Activated effector memory CD4-positive, alpha-beta T cell treated with anti-CD3 and anti-CD28 coated beads, Interleukin-2, amount 50 U/mL, for 16 hours (primary cell): ENCODE data around the gene SUSD1.
"Not testable (repeated sequence)": the region's sequence is repeated elsewhere in the genome, so short reads cannot be mapped to it uniquely, and the experiment has no call there.

Source experiments
- DNase-seq: peaks from one replicate; pipeline ENCODE4 v3.0.0-alpha.2; 2020

Gene SUSD1

DNA sequence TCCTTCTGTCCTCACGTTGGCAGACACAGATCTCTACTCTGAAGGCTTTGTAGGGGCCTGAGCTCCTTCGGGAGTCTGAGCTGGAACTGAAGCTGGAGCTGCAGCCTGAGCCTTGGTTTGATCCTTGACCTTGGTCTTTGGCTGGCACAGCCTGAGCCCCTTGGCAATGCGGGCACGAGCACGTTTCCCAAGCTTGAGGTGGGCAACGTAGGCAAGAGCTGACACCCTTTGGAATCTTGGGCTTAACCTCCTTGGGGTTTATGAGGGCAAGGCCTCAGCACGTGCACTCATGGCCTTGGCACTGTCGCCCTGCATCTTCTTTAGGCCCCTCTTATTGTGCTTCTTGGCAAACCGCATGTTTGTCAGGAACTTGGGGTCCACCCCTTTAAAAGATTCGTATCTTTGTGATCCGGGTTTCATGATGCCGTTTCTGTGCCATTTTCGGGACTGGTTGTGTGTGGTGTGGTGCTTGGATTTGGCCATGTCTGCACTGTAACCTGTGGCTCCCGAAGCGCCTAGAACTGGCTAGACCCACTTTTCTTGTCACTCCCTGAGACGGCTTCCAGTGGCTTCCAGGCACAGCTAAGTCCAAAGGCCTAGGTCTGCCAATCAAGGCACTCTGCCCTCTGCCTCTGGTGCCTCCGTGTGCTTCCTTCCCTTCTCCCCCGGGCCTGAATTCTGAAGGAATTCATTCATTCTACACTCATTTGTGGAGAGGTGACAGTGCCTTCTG lies 1.4 kb downstream of the SUSD1 start:
- no peak for DNase-seq

DNA sequence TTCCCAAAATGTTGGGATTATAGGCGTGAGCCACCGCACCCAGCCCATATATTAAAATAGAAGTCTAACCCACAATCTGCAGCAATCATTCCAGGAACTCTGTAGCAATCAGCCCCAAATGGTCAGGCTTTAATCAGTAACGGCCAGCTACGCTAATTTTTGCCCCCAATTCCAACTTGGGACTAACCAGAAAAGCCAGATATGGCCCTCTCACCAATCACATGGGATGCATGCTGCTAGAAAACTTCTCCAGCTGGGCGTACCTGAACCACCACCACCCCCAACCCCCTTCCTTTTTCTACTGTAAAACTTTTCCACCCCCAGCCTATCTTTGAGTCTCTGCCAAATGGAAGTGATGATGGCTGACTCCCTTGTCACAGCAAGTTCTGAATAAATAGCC lies 4.1 kb downstream of the SUSD1 start:
- no peak for DNase-seq

DNA sequence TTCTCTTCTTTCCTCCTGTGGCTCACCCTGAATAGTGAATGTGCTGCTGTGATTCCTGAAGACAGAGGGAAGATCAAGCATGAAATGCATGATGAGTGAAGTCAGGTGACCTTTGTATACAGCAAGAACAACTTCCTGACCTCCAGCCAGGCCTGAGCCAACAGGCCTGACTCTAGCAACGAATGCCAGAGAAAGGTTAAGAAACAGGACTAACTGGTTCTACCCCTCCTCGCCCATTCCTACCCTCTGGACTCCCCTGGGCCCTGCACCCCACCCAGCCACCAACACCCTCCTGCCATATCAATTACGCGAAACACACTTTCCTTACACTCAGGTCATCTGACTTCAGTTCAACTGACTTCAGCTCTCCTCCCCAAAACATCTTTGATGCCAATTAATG lies 4.9 kb downstream of the SUSD1 start:
- no peak for DNase-seq

DNA sequence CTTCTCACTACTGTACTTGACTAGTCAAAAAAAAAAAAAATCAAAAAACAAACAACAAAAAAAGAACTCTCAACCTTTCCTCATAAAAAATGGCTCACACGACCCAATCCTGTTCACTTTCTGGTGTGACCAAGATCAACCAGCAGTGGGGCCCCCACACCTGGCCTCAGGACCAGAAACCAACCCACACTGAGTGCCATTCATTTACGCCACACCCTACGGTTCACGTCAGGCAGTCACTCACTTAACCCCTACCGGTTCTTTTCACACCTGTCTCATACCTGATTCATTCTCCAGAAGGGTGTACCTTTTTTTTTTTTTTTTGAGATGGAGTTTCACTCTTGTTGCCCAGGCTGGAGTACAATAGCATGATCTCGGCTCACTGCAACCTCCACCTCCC lies 5.7 kb downstream of the SUSD1 start:
- DNase-seq = no peak

DNA sequence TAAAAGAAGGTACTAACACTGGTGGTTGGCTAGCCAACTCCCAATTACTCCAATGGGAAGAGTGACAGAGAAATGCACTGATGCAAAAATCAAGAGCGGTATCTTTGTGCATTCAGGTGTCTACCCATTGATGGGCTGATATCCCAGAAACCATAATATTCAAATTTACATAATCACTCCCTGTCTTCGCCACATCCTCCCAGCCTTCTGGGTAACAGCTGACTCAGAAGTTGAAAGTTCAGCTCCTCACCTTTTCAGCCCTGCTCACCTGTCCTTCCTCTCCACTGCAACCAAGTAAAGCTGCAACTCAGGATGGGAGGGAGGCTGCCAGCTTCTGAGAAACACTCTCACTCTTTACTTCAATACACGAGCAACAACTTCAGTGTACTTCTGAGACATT lies 6.9 kb downstream of the SUSD1 start:
- no peak for DNase-seq

DNA sequence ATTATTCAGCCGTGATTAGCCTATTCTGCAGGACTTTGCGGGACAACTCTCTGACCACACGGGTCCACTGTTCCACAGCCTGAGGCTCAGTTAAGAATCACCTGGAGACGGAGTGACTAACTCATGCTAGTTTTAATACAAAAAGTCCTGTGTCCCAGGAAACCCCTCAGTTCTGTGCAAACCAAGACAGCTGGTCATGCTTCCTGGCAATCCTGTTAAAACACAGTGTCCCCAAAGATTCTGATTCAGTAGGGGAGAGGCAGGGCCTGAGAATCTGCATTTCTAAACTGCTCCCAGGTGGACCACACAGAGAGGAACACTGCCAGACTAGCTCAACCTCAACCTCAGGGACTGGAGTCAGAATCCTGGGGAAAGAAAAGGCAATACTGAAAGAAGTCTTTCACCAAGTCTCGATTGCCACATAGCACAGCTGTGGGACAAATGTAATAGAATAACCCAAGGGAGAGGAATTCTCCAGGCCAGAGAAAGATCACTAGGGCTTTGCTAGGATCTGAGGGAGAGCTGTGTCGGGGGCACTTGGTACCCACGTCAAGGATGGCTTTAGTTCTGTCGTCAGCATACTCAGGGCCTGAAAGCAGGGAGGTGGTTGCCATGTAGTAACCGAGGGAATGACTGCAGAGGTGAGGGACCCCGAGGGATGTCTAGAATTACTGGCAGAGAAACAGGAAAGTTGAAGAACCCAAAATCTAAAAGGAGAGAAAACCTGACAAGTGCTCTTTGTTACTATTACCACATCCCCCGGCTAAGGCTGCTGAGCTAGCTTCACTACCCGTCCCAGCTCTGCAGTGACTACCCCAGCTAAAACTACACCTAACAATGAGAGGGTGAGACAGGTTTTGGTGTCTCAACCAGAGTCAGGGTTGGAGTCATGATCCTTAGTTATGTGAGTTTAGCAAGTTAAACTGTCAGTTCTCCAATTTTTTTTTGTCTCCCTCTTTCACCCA lies 8.6 kb downstream of the SUSD1 start:
- DNase-seq = no peak

DNA sequence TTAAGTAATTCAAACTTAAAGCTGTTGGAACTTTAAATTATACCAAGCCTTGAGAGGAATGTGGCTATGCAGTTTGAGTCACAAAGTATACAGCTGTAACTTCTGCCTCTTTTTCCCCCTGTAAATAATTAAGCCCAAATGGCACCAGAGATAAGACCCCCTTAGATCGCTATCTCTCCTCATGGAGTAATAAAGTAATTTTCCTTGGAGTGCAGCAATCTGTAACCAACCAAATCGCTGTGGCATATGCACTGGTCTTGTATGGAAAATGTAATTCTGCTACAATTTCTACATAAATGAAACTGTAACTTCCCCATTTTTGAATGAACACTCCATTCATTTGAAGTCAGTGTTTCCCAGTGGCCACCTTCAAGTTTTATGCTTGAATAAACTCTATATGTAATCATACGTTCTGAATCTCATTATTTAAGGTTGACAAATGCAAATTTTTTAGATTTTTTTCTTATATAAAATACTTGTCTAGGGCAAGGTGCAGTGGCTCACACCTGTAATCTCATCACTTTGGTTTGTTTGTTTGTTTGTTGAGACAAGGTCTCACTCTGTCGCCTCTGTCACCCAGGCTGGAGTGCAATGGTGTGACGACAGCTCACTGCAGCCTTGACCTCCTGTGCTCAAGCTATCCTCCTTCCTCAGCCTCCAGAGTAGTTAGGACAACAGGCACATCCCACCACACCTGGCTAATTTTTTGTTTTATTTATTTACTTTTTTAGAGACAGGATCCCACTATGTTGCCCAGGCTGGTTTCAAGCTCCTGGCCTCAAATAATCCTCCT lies 12.3 kb downstream of the SUSD1 start:
- DNase-seq = no peak

DNA sequence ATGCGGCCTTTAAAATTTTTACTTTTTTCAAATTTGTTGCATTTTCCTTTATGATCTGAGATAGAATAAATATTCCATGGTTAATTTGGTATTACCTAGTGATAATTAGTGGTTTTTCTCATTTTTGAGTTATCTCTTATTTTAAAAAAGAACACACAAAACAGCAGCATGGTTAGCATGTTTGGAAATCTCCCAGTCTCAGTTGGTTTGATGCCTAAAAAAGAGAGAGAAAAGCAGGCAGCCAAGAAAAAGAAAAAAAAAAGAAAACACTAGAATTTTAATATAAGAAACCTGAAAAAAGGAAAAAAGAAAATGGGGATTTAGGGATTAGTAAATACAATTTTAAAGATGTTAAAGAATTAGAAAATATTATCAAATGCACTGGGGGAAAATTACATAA lies 15.3 kb downstream of the SUSD1 start:
- DNase-seq = no peak

DNA sequence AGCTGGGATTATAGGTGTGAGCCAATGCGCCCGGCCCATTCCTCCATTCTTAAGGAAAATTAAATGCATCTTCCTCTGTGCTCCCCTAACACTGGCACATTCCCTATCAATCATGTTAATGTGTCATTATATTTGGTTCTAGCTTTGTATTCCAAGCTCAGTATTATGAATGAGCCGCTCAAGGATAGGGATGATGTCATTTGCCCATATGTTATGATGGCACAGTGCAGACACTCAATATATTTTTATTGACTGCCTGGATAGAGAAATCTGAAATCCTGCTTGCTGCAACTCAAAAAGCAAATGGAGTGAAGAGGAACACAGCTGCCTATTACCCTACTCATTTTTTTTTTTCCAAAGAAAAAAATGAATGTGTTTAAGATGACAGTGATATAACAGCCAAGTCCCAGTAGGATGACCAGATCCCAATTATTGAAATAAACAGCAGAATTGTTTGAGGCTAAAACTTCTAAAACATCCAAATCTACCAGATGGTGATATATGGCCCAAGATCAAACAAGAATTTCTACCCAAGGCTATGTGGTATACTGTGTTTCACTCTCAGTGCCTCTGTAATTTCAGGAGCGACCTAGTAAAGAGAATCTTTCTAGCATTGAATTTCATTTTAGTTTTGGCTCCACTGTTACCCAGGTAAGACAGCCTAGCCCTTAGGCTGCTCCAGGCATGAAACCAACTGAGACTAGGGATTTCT lies 16.3 kb downstream of the SUSD1 start:
- DNase-seq = no peak

DNA sequence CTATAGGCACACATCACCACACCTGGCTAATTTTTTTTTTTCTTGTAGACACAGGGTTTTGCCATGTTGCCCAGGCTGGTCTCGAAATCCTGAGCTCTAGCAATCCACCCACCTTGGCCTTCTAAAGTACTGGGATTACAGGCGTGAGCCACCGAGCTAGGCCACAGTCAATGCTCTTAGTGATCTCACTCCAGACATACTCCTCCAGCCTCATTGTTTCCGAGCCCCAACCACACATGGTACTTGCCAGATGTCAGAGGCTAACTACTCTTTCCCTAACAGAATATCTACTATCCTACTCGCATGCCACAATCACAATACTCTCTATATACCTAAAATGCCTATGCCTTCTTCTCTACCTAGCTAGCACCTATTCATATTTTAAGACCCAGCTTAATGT lies 17.1 kb downstream of the SUSD1 start:
- no peak for DNase-seq

DNA sequence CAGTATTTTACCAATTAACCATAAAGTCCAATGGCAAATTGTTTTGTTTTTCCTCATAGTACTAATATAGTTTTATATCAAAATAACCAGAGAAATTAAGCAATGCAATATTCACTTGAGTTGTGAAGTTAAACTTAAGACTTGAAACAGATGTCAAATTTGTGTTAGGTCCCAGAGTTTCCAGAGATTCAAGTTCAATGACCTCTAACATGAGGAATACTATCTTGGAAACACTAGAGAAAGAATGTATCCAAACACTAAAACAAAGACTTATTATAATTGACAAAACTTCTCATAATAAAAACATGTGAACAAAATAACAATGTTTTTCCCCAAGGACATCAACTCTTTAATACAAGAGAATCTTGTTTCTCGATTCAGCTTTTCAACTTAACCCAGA lies 18.0 kb downstream of the SUSD1 start:
- no peak for DNase-seq

DNA sequence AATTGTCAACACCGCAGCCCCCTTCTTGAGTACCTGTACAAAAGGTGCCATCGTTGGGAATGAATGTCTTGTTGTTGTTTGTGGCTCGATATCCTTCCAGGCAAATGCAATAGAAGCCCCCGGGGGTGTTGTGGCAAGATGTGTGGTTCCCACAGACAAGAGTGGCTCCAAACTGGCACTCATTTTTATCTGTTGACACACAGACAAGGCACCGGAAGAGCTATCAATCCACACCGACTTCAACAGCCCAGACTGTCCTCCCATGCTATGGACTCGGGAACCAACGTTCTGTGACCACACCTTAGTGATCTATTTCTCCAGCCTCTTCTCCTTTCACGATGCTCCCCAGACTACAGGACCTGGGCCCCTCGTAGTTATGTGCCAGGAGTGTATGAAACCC lies 25.9 kb downstream of the SUSD1 start:
- DNase-seq = no peak

DNA sequence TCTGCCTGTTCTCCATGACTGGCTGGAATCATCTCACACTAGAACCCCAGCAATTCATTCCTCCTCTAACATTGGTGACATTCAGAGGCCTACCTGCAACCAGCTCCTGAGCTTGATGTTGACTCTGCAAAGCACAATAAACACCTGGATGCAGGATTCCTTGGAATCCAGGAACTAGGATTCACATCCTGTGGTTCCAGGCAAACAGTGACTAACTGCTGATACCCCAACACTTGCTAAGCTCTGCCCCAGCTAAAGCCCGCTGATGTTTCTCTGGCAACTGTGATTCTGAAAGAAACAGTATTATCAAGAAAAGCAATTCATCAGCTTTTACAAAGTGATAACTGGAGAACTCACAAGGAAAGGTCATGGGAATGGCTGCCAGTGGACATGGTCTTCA lies 29.2 kb downstream of the SUSD1 start:
- DNase-seq = no peak

DNA sequence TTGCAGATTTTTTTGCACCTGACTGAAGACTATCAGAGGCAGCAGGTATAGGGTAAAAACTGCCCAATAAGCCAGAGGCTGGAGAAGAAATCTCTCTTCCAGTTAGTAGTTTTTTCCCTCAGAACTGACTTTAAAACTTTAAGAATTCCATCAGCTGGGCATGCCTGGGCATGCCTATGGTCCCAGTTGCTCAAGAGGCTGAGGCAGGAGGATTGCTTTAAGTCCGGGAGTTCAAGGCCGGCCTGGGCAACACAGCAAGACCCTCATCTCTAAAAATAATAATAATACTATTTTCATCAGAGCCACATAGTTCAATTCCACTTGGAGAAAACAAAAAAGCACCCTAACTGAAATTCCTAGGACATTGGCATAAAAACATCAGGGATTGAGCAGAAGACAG lies 30.3 kb downstream of the SUSD1 start:
- DNase-seq = no peak

DNA sequence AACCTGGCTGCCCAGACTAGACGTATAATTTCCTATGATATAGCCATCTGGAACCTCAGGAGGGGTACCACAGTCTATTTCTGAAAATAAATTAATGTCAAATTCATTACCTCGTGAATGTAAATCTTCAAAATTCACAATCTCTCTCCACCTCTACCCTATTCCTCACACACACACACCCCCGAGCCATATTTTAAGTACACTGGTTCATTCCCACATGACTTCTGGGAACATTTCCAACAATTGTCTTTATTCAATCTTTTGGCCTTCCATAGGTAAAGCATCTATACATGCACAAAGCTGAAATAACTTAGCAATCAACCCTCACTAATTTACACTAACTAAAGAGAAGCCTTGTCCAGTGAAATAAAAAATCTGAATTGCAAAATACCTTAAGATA lies 32.7 kb downstream of the SUSD1 start:
- no peak for DNase-seq

DNA sequence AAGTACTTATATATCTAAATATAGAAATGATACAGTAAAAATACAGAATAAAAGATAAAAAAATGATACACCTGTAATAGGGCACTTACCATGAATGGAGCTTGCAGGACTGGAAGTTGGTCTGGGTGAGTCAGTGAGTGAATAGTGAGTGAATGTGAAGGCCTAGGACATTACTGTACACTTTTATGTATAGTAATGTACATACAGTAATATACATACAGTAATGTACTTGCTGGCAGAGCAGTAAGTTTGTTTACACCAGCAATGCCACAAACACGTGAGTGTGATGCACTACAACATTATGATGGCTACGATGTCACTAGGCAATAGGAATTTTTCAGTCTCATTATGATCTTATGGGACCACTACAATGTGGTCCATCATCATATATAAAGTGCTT lies 34.2 kb downstream of the SUSD1 start:
- no peak for DNase-seq

DNA sequence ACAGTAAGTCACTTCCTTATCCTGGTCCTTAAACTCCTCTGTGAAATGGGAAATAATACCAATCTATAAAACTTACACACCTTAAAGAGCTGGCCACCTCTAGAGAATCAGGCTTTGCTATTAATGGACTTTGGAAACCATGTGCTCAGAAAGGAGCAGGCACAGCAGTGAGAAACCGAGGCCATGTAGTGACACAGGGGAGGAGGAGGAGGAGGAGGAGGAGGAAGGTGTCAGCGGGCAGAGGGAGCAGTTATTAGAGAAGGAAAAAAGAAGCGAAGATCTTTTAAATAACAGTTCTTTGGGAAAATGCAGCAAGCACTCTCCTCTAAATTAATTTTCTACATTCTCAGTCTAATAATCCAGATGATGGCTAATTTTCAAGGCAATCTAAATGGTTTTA lies 38.0 kb downstream of the SUSD1 start:
- DNase-seq = no peak

DNA sequence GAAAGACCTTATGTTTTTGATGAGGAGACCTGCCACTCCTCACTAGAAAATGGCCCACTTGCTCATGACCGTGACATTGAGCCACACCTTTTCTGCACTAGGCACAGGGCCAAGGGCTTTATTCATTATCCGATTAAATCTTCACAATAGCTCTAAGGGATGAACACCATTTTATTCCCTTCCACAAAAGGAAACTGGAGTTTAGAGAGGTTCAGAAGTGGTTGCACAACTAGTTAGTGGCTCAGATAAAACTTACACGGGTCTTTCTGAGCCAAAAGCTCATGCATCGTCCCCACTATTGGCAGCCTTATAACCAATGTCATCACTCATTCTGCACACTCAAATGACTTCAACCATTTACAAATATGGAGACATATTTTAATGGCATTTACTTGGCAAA lies 39.4 kb downstream of the SUSD1 start:
- no peak for DNase-seq

DNA sequence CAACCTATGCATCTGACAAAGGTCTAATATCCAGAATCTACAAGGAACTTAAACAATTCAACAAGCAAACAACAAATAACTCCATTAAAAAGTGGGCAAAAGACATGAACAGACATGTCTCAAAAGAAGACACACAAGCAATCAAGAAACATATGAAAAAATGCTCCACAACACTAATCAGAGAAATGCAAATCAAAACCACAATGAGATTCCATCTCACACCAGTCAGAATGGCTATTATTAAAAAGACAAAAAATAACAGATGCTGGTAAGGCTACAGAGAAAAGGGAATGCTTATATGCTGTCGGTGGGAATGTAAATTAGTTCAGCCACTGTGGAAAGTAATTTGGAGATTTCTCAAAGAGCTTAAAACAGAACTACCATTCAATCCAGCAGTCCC lies 41.3 kb downstream of the SUSD1 start:
- DNase-seq = not testable (repeated sequence)

DNA sequence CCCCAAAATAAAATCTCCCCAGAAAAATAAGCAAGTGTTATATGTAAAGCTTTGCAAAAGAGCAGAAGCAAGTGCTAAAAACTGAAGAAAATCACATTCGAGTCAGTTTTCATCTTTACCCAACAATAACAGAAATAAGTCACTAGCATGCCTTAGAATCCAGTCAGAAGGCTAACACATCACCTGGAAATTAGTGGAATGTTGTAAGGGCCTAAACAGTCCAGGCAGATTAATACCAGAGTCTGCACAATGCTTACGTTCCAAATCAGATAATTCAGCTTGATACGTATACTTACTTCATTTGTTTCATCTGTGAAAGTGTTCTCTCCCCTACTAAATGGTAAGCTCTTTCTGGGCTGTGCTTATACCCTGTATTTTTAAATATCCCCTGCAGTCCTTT lies 42.7 kb downstream of the SUSD1 start:
- DNase-seq = no peak

DNA sequence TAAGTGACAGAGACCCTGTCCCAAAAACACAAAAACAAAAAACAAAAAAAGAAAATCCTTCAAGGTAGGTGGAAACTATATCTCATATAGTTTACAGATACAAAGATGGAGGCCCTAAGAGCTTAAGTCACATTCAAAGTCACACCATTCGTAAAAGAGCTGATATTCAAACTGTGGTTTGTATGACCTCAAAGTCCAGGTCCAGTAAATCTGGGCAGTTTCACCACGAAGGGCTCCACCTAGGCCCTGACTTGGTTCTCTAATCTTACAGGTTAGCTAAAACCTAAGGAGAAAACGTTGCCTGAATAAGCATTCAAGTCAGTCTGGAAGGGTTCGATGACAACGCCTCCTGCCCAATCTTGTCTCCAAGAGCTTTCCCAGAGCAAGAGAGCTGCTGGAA lies 44.1 kb downstream of the SUSD1 start:
- no peak for DNase-seq

DNA sequence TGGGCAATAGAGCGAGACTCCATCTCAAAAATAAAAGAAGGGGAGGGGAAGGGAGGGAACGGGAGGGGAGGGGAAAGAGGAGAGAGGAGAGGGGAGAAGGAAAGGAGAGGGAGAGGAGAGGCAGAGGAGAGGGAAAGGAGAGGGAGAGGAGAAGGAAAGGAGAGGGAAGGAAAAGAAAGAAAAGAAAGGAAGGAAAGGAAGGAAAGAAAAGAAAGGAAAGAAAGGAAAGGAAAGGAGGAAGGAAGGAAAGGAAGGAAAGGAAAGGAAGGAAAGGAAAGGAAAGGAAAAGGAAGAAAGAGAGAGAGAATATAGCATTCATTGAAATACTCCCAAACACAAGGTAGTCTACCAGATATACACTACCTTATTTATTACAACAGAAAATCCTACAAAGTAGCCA lies 44.8 kb downstream of the SUSD1 start:
- no peak for DNase-seq

DNA sequence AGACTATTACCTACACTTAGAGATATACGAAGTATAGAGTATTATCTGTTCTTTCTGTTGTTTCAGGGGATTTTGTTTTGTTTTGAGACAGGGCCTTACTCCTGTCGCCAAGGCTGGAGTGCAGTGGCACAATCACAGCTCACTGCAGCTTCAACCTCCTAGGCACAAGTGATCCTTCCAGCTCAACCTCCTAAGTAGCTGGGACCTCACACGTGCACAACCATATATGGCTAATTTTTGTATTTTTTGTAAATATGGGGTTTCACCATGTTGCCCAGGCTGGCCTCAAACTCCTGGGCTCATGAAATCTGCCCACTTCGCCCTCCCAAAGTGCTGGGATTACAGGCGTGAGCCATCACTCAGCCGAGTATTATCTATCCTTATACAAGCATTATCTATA lies 45.9 kb downstream of the SUSD1 start:
- no peak for DNase-seq
